CD4-positive, alpha-beta T cell treated with Interleukin-17A for 1 hour (primary cell): ENCODE results near the gene CMTM8.

Experiments used
- DNase-seq: peaks from one replicate; pipeline ENCODE4 v3.0.0-alpha.2; 2020

The CMTM8 gene

GRCh38 chr3:32310336-32310735, 71.9 kb downstream of the CMTM8 start:
- no peak for DNase-seq

DNA sequence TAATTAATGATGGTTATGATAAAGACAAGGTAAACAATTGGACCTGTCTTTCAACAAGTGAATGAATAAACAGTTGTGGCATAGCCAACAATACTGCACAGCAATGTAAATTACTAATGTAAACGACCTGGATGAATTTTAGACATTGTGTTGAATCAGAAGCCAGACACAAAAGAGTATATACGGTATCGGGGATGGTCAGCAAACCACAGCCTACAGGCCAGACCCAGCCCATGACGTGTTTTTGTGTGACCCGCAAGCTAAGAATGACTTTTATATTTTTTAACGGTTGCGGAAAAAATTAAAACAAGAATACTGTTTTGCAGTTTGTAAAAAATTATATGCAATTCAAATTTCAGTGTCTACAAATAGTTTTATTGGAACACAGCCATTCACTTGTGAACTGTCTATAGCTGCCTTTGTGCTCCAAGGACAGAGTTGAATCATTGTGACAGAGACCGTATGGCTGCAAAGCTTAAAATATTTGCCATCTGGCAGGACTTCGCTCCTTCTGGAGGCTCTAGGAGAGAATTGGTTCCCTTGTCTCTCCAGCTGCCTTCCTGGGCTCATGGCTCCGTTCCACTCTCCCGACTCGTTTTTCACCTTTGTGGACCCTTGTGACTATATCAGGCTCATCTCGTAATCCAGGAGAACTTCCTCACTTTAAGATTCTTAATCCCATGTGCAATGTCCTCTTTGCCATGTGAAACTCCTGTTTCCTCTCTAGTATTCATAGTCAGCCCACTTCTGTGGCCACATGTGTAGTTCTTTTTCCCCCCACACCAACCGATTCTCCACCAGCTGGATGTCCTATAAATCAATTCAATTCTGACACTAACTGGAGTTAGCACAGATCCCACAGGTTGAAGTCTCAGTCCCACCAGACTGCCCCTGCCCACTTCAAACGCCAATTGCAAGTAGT, 72.7 kb downstream of the CMTM8 start:
- no peak for DNase-seq

DNA sequence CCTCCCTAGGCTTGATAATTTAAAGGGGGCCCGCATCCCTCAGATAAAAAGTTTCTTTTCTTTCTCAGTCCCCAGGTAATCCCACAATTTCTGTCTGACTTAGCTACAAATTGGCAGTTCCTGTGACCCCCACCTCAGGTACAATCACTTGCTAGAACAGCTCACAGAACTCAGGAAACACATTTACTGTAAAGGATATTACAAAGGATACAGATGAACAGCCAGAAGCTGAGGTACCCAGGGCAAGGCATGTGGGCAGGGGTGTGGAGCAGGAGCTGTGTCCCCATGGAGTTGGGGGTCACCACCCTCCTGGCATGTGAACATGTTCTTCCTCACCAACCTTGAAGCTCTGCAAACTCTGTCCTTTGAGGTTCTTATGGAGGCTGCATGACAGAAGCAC, 73.8 kb downstream of the CMTM8 start:
- DNase-seq: no peak

DNA sequence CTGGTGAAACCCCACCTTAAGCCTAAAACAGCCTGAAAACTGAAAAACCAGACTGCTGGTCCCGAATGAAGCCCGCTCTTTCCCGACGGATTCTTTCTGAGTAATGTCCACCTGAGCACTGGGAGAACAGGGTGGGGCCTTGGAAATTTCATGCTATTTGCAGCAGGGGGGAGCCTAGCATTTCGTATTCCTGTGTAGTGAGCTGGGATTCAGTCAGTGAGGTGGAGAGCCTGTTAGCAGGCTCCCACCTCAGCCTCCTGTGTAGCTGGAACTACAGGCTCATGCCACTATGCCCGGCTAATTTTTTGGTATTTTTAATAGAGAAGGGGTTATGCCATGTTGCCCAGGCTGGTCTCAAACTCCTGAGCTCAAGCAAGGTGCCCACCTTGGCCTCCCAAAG, 74.7 kb downstream of the CMTM8 start:
- no peak for DNase-seq

GRCh38 chr3:32313723-32314473, 75.4 kb downstream of the CMTM8 start:
- peak; percentile 10 for DNase-seq

- DNase-seq: no peak
Observed at GRCh38 chr3:32315441-32315840, 77.0 kb downstream of the CMTM8 start.

GRCh38 chr3:32316319-32316718, 77.8 kb downstream of the CMTM8 start:
- DNase-seq: no peak

- DNase-seq: no peak
Observed at GRCh38 chr3:32316976-32317375, 78.5 kb downstream of the CMTM8 start.

- no peak for DNase-seq
Observed at GRCh38 chr3:32319607-32320006, 81.1 kb downstream of the CMTM8 start.

- DNase-seq: no peak
Observed at GRCh38 chr3:32320080-32320479, 81.6 kb downstream of the CMTM8 start.

DNA sequence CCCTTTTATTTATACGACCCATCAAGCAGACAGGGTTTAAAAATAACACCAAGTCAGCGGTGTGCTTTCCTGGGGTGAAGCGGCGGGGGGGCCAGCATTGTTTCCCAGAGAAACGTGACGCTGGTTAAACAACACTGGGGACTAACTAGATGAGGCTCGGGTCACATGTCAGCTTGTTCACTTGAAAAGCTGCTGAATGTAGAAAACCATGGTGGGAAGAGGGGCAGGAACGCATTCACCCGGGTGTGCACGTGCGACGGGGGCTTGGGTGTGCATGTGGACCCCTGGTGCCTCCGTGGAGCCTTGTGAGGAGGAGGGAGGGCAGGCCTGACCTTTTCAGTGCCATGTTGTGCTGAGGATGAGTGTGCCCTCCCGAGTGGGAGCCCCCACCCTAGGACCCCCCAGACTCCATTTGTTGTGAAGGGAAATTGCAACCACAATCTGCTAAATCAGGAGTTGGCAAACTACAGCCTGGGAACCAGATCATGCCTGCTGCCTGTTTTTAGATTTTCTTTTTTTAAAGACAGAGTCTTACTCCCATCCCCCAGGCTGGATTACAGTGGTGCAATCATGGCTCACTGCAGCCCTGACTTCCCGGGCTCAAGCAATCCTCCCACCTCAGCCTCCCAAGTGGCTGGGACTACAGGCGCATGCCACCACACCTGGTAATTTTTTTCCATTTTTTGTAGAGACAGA, 82.8 kb downstream of the CMTM8 start:
- no peak for DNase-seq

DNA sequence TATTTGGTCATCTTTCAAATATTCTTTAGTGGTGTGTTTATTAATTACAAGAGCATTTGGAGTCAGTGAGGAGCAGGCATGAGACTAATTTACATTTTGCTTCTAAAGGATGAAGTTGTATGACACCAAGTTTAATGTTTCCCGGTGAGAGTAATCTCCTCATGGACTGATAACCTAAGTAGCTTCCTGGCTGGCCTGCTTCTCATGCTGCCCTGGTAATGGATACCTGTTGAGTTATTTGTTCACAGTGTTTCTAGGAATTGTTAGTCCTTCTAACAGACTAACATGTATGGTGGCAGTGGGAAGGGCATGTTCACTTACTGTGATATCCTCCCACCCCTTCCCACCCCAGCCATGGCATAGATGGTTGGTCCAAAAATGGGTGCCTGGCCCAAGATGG, 83.8 kb downstream of the CMTM8 start:
- DNase-seq: no peak

GRCh38 chr3:32323604-32324003, 85.1 kb downstream of the CMTM8 start:
- no peak for DNase-seq

DNA sequence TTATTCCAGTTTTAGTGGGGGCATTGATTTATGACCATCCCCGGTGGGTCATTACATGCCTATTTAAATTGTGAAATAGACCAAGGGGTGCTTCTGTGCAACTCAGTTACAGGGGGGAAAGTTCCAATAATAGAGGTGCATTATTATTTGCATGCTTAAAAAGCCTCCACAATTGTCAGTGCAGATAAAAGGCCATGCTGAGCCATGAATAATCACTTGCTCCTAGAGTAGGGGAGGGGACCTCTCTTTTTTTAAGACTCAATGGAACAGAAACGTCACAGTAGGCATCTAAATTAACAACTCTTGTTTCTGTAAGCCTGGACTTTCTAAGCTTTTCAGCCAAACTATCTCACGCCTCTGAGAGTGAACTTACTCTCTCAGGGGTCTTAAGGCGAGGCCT, 86.7 kb downstream of the CMTM8 start:
- DNase-seq: no peak

- DNase-seq: no peak
Observed at GRCh38 chr3:32325927-32326326, 87.4 kb downstream of the CMTM8 start.

- DNase-seq: no peak
Observed at GRCh38 chr3:32326795-32327194, 88.3 kb downstream of the CMTM8 start.

- peak; percentile 61 for DNase-seq
Observed at GRCh38 chr3:32334675-32335074, 96.2 kb downstream of the CMTM8 start.

DNA sequence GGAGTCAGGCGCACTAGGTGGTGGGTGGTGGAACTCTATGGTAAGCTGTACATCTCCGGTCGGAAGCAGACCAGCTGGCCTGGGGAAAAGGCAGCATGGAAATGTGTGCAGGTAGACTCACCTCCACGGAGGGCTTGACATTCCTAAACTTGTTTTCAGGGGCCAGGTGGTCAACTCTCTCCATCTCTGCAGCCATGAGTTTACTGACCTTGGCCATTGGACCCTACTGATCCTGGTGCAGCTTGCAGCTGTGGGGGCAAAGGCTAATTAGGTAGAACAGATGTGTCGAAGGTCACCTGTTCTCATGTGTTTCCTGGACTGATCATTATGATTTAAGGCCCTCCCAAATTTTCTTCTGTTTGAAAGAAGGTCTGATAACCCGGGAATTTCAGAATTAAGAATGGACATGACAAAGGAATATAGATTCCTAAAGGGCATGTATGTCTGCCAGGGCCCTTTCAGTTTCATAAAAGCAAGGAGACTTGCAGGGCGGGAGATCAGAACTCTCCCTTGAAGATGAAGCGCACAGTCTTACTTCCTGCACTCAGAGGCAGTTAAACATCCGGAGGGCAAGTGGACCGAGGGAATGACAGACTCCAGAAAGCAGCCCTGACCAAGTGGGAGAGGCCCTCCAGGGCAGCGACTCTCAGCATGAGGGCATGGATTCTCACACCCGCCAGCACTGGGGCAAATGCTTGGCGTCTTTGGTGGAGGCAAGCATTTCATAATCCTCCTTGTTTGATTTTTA, 97.1 kb downstream of the CMTM8 start:
- DNase-seq: peak; percentile 9

- no peak for DNase-seq
Observed at GRCh38 chr3:32336113-32336498, 97.6 kb downstream of the CMTM8 start.

DNA sequence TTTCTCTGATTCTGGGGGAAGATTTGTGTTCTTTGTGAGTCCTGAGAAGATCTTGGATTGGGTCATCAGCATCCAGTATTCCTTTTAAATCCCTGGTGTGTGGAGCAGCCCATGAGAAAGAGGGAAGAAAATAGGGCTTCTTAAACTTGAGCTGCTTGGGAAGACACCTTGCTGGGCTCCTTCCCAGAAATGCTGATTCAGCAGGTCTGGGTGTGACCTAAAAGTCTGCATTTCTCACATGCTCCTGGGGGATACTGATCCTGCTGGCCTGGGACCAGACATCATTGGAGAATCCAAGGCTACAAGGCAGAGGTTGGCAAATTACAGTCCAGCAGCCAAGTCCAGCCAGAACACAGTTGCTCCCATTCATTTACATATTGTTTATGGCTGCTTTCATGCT, 99.0 kb downstream of the CMTM8 start:
- no peak for DNase-seq

DNA sequence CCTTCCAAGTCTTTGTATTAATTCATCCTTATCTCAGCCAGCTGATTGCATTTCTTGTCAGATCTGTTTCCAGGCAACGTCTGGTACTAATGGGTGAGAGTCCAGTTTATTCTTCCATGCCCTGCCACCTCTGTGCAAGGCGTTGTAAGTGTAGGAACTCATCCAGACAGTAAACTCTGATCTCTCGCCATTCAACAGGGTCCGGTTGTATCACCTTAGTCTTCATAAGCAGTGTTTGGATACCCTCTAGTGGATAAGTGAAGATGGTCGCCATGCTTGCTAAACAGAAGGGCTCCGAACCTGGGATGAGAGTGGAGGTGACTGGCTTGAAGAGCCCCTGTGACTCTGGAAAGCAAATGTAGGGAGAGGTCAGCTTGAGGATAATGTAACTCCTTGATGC, 101.6 kb downstream of the CMTM8 start:
- DNase-seq: peak; percentile 64

DNA sequence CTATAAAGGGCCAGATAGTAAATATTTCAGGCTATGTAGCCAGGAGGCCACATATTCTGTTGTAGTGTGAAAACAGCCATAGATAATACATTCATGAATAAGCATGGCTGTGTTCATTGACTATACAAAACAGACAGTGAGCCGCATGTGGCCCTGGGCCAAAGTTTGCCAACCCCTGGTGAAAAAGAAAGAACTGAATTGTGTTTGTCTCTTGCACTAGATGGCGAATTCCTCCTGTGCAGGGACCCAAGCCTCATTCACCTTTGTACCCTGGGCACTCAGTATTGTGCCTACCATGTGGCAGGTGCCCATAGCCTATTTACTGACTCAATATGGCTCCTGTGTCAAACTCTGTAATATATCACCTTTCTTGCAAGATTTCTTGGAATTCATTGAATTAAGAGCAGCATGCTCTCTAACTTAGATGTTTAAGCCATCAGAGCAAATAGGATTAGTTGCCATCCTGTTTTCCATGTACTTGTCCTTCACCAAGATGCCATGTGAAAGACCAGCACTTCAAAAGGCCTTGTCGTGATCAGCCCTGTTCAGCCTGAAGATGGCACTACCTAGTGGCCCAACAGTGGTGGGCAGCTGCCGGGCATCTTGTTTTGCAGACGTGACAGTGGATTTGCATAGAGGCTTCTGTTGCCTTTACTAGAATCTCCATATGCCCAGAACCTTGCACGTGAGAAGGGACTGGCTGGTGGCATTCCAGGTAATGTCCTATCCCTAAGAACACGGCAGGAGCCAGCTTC, 102.3 kb downstream of the CMTM8 start:
- no peak for DNase-seq
